Measurements from ENCODE around the gene MACROH2A2.

- TF ChIP-seq CTCF (conservative IDR thresholded peaks at IDR 0.05; ENCODE audit: low read depth in 2 of 2) (no peak), EZH2 (IDR thresholded peaks at IDR 0.05; ENCODE audit: low read depth, unreplicated experiment) (no peak), ZNF114 (CRISPR knock-in tag; IDR thresholded peaks at IDR 0.05) (no peak), POLR2AphosphoS5 (IDR thresholded peaks at IDR 0.05; ENCODE audit: low read depth) (no peak), NANOG (IDR thresholded peaks at IDR 0.05; ENCODE audit: borderline replicate concordance) (no peak), EZH2phosphoT487 (IDR thresholded peaks at IDR 0.05; ENCODE audit: unreplicated experiment) (no peak), CREB1 (CRISPR knock-in tag; IDR thresholded peaks at IDR 0.05; ENCODE audit: low read depth) (no peak), REST (IDR thresholded peaks at IDR 0.05; ENCODE audit: unreplicated experiment) (no peak), STAT1 (IDR thresholded peaks at IDR 0.05; ENCODE audit: unreplicated experiment) (no peak)
Observed at GRCh38 chr10:70069346-70069745, 16.7 kb downstream of the MACROH2A2 start.

Data from GM23338 (cell line).